A549 (cell line): ENCODE measurements around the gene CGREF1. TPM values are rescaled to one million over a fixed set of nuclear protein-coding genes. Genes with fewer than 3 reads are reported as not detected.

Source experiments
- ATAC-seq, 2 experiments: fragments of 200-7000 bp in 1 of 2; fragments of >200 bp in 1 of 2; cut with Nextera tagmentation in 1 of 2; cut with Tn5 transposase in 1 of 2; 3 replicates each; pipeline versions ENCODE4 v1.8.0 to v1.9.1; 2018 to 2020; ENCODE audit warnings: mild to moderate bottlenecking in 1 of 2, moderate library complexity in 1 of 2
- CTCF ChIA-PET: fragments of 300-600 bp; sonication (Branson Sonifier 250); formaldehyde crosslinking; extraction: SDS; loops from one replicate; lab custom pipeline; 2021; ENCODE audit warnings: antibody characterized with exemption, inconsistent platforms; lab: Yijun Ruan, JAX
- POLR2A ChIA-PET: fragments of 350-600 bp; formaldehyde crosslinking; extraction: SDS; loops from one replicate; lab custom pipeline; 2021; ENCODE audit warnings: antibody characterized with exemption, inconsistent platforms; lab: Yijun Ruan, JAX
- DNase-seq, 2 experiments: peaks; one replicate each; pipeline versions ENCODE4 v3.0.0 to v3.0.0-alpha.2; 2011 to 2016; ENCODE audit warnings: low read depth in 1 of 2, low spot score in 1 of 2
- FAIRE-seq: peaks from 2 replicates; lab custom pipeline; 2011; peaks lifted over from hg19 to GRCh38; lab: Jason Lieb, UNC
- H3K27ac ChIP-seq, 2 experiments: fragments of >200 bp; sonication (Bioruptor Twin); formaldehyde crosslinking; 3 replicates each; pipeline ENCODE4 v1.5.1; 2016 to 2017
- H3K4me1 ChIP-seq: fragments of >200 bp; sonication (Bioruptor Twin); formaldehyde crosslinking; 3 replicates; pipeline ENCODE4 v1.6.1; 2016
- H3K4me2 ChIP-seq: fragments of >200 bp; sonication (Bioruptor Twin); formaldehyde crosslinking; 3 replicates; pipeline ENCODE4 v1.6.1; 2016
- H3K4me3 ChIP-seq: fragments of >200 bp; sonication (Bioruptor Twin); formaldehyde crosslinking; 3 replicates; pipeline ENCODE4 v1.5.1; 2016
- H3K9me3 ChIP-seq: fragments of >200 bp; sonication (Bioruptor Twin); formaldehyde crosslinking; 3 replicates; pipeline ENCODE4 v1.6.1; 2016
- CHD4 ChIP-seq: fragments of 200-600 bp; sonication (generic); IDR thresholded peaks from 2 replicates; pipeline ENCODE4 v1.6.1; 2016; ENCODE audit warnings: antibody characterized with exemption, mild to moderate bottlenecking, borderline replicate concordance
- EHF ChIP-seq: fragments of 250-450 bp; sonication (Bioruptor Pico); IDR thresholded peaks from 2 replicates; pipeline ENCODE4 v1.5.0; 2020; ENCODE audit warnings: mild to moderate bottlenecking
- ESRRA ChIP-seq: fragments of 150-350 bp; IDR thresholded peaks from 2 replicates; pipeline ENCODE4 v1.6.1; 2014; ENCODE audit warnings: mild to moderate bottlenecking, low read length, borderline replicate concordance
- FOSL2 ChIP-seq, 2 experiments: fragments of 450-650 bp in 1 of 2; fragments of >200 bp in 1 of 2; sonication (Bioruptor Twin) in 1 of 2; formaldehyde crosslinking; IDR thresholded peaks; 2 replicates each; pipeline versions ENCODE4 v1.5.0 to v1.6.1; 2016 to 2020; ENCODE audit warnings: mild to moderate bottlenecking in 1 of 2, moderate library complexity in 1 of 2
- HES2 ChIP-seq: fragments of >200 bp; sonication (Bioruptor Twin); formaldehyde crosslinking; IDR thresholded peaks from 2 replicates; pipeline ENCODE4 v1.6.1; 2016
- HOXB13 ChIP-seq: fragments of 250-450 bp; sonication (Bioruptor Pico); IDR thresholded peaks from 2 replicates; pipeline ENCODE4 v1.5.0; 2020; ENCODE audit warnings: low read depth, mild to moderate bottlenecking, moderate library complexity
- JUN ChIP-seq, 2 experiments: fragments of >200 bp; sonication (Bioruptor Twin); formaldehyde crosslinking; IDR thresholded peaks; 2 replicates in 1 of 2; 3 replicates in 1 of 2; pipeline ENCODE4 v1.6.1; 2016 to 2017
- JUNB ChIP-seq: fragments of >200 bp; sonication (Bioruptor Twin); formaldehyde crosslinking; IDR thresholded peaks from 2 replicates; pipeline ENCODE4 v1.6.1; 2016
- PBX3 ChIP-seq: IDR thresholded peaks from 2 replicates; pipeline ENCODE4 v1.6.1; 2012
- RFX5 ChIP-seq: fragments of 450-650 bp; IDR thresholded peaks from 2 replicates; pipeline ENCODE4 v1.7.1; 2014; ENCODE audit warnings: antibody characterized with exemption, mild to moderate bottlenecking, moderate library complexity
- SREBF2 ChIP-seq: fragments of 450-650 bp; IDR thresholded peaks from 2 replicates; pipeline ENCODE4 v1.6.1; 2014; ENCODE audit warnings: mild to moderate bottlenecking, moderate library complexity
- TP53 ChIP-seq: fragments of 250-450 bp; sonication (Bioruptor Pico); IDR thresholded peaks from 2 replicates; pipeline ENCODE4 v1.5.0; 2021; ENCODE audit warnings: mild to moderate bottlenecking, moderate library complexity
- USF2 ChIP-seq: fragments of 450-650 bp; IDR thresholded peaks from 2 replicates; pipeline ENCODE4 v1.6.1; 2014; ENCODE audit warnings: antibody characterized with exemption
- ZC3H11A ChIP-seq: fragments of 450-650 bp; IDR thresholded peaks from 2 replicates; pipeline ENCODE4 v1.6.1; 2014; ENCODE audit warnings: antibody characterized with exemption, mild to moderate bottlenecking
- ZFP36 ChIP-seq: fragments of 450-650 bp; IDR thresholded peaks from 2 replicates; pipeline ENCODE4 v1.6.1; 2014; ENCODE audit warnings: borderline replicate concordance; ENCODE audit not compliant: partially characterized antibody
- WGBS: methylation state at CpG from one replicate; pipeline ENCODE4 v1.1.6; 2017; ENCODE audit errors: missing lambda C conversion rate; 5-methylcytosine and 5-hydroxymethylcytosine counted together
- polyA plus RNA-seq, 4 experiments: library from polyadenylated mRNA; depleted of rRNA in 3 of 4; stranded (reverse); fragments of >200 nt; fragmentation: RNase III in 1 of 4; extraction: RNeasy Plus Mini Kit Qiagen cat#74134 plus additional on column Dnase treatment in 1 of 4; gene quantifications; 2 replicates in 3 of 4; 3 replicates in 1 of 4; pipeline ENCODE4 v1.2.3, GENCODE V29; 2011 to 2017
- TF ChIP-seq, protein P1 (sequence below): IDR thresholded peaks from 2 replicates; pipeline ENCODE4 v1.6.1; 2012; ENCODE audit warnings: low read depth, borderline replicate concordance

The CGREF1 gene
- polyA plus RNA-seq, 2 of the 4 experiments (the other 2 are of a cell fraction), result 5.1 to 5.8 TPM

DNA sequence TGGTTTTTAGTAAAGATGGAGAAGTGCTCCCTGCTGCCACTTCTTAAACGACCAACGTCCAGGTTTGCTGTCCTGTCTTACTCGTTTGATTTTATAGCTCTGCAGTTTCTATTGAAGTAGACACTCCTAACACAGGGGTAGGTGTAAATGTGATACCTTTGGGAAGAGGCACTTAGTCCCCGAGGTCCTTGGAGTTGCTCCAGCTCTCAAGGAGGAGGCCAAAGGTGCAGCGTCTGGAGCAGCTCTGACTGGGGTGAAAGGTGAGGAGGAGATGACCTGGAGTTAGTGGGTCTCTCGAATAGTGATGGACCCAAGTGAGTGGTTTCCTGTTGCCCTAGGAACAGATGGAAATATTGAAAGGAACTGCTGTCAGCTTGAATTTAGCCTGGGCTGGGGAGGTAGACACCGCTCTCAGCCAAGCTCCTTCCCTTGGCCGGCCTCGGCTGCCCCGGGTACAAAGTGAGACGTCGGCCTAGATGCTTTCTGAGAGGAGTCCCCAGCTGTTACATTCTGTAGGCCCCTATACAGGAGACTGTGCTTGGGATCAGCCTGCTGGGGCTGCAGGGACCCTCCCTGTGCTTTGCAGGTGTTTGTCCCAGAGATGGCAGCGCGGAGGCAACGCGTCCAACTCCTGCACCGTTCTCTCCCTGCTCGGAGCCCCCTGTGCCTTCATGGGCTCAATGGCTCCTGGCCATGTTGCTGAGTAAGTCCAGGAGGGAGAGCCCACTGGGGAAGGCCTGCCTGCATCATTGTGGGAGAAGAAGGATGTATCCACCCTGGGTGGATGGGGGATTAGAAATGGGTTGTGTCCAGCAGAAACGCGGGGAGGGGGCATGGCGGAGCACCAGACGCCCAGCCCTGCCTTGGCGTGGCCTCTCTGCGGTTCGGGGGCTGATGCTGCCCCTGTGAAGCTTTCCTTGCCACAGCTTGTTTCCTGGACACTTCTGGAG lies 26.9 kb downstream of the CGREF1 start (continued):
- TF ChIP-seq TP53 (CRISPR knock-in tag), result no peak
- TF ChIP-seq HOXB13 (CRISPR knock-in tag), result no peak
- TF ChIP-seq, all 56 proteins: peak for 0

DNA sequence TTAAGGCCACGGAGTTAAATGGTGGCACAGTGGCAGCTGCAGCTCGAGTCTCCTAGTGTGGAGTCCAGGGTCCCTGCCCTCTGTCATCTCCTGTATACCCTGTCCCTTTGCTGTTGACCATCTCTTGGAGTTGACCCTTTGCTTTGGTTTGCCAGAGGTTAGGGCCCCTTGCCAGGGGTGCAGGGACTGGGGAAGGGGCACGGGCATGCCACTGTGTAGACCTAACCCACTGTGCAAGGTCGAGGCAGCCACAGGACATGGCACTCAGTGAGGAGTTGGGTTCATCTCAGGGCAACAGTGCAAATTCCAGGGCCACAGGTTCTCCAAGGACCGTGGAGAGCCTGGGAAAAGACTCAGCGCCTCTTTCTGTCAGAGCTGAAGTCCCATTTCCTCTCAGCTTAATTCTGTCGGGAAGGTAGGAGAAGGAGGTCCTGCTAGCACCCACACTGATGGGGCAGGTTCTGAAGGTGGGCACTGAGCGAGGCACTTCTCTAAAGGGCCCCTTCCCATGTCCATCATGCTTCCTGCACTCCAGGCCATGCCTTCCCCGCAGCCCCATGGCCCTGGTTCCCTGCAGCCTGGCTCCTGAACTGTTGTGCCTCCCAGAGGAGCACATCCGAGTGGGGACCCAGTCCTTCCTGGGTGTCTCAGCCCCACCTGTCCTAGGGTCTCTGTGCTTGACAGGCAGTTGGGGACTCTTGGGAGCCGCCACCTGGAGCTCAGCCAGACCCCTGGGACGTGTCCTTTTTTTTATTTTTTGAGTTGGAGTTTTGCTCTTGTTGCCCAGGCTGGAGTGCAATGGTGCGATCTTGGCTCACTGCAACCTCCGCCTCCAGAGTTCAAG lies 29.6 kb downstream of the CGREF1 start:
- POLR2A ChIA-PET, result interaction anchor here (0.6 kb wide), 1 partner anchor 61 kb away, joined by 3 read pairs; no protein-coding TSS in a partner anchor
- no peak for FAIRE-seq
- CTCF ChIA-PET, result interaction anchor here (0.6 to 15.3 kb wide), 13 partner anchors 8 to 243 kb away, joined by 3 to 253 read pairs (median 5); partner anchors contain the start of gene OST4

GRCh38 chr2:27088634-27089033 lies 30.3 kb downstream of the CGREF1 start:
- ChIA-PET POLR2A (no interaction called here), CTCF (interaction anchor here (1.1 to 15.3 kb wide), 11 partner anchors 7 to 242 kb away, joined by 3 to 253 read pairs (median 8); partner anchors contain the start of gene OST4)
- Histone ChIP-seq H3K4me3 (no peak overlapping the region), H3K4me2 (no peak overlapping the region), H3K9me3 (no peaks in the 10 kb centered on the region), H3K27ac (no peak overlapping the region), H3K4me1 (peaks cover 18% of the 10 kb centered on the region)
- 85% methylated on average over 6 of the region's 6 CpGs for WGBS
- DNase-seq, result no peak
- no peak for ATAC-seq
- FAIRE-seq, result no peak
- TF ChIP-seq CHD4 (no peak), JUN (IDR thresholded peaks at IDR 0.05) (no peak), EHF (CRISPR knock-in tag) (no peak), FOSL2 (IDR thresholded peaks at IDR 0.05) (no peak), FOSL2 (CRISPR knock-in tag; IDR thresholded peaks at IDR 0.05) (no peak), JUNB (no peak), PBX3 (no peak)
- TF ChIP-seq, all 56 proteins: peak for 0

More for the DNA sequence above, 29.6 kb downstream of the CGREF1 start:
- H3K9me3 ChIP-seq, result no peaks in the 10 kb centered on the region
- WGBS, result 85% methylated on average over 14 of the region's 14 CpGs
- no peak for DNase-seq
- H3K27ac ChIP-seq, result no peak overlapping the region
- H3K4me2 ChIP-seq, result no peak overlapping the region
- H3K4me1 ChIP-seq, result peaks cover 24% of the 10 kb centered on the region
- ATAC-seq, result no peak
- H3K4me3 ChIP-seq, result no peak overlapping the region
- TF ChIP-seq USF2 (no peak), RFX5 (no peak), HES2 (no peak), ZFP36 (no peak), ZC3H11A (no peak), ESRRA (no peak), SREBF2 (no peak)
- TF ChIP-seq, protein P1, sequence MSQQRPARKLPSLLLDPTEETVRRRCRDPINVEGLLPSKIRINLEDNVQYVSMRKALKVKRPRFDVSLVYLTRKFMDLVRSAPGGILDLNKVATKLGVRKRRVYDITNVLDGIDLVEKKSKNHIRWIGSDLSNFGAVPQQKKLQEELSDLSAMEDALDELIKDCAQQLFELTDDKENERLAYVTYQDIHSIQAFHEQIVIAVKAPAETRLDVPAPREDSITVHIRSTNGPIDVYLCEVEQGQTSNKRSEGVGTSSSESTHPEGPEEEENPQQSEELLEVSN, result no peak
